Measurements from ENCODE around the gene SYNDIG1L.

SYNDIG1L gene

GRCh38 chr14:74419086-74419485, 6.9 kb downstream of the SYNDIG1L start:
- no peaks in the 10 kb centered on the region for H3K79me2 ChIP-seq
- no peaks in the 10 kb centered on the region for H3K4me1 ChIP-seq
- H3K9me3 ChIP-seq (ENCODE audit: control insufficient read depth, low read length): no peaks in the 10 kb centered on the region
- no peak for TF ChIP-seq CTCF (IDR thresholded peaks at IDR 0.05)
- H3K4me2 ChIP-seq (ENCODE audit: low read length): no peak overlapping the region
- H3K4me3 ChIP-seq (ENCODE audit: low read depth, low read length): no peak overlapping the region
- no peak overlapping the region for H3K27ac ChIP-seq
- H3K36me3 ChIP-seq (ENCODE audit: control insufficient read depth, insufficient read depth, low read length): no peaks in the 10 kb centered on the region
- H3K9ac ChIP-seq: no peak overlapping the region
- no peaks in the 10 kb centered on the region for H3K27me3 ChIP-seq (ENCODE audit: control insufficient read depth, insufficient read depth, low read length)
- no peak overlapping the region for H2AFZ ChIP-seq

GRCh38 chr14:74418031-74418430, 8.0 kb downstream of the SYNDIG1L start:
- Histone ChIP-seq H3K9ac (no peak overlapping the region), H3K79me2 (no peaks in the 10 kb centered on the region), H3K36me3 (ENCODE audit: control insufficient read depth, insufficient read depth, low read length) (no peaks in the 10 kb centered on the region), H3K4me1 (no peaks in the 10 kb centered on the region), H3K27ac (no peak overlapping the region), H2AFZ (no peak overlapping the region), H3K9me3 (ENCODE audit: control insufficient read depth, low read length) (no peaks in the 10 kb centered on the region), H3K4me2 (ENCODE audit: low read length) (no peak overlapping the region), H3K4me3 (ENCODE audit: low read depth, low read length) (no peak overlapping the region), H3K27me3 (ENCODE audit: control insufficient read depth, insufficient read depth, low read length) (no peaks in the 10 kb centered on the region)
- TF ChIP-seq CTCF (IDR thresholded peaks at IDR 0.05): no peak

GRCh38 chr14:74417611-74418010, 8.4 kb downstream of the SYNDIG1L start:
- no peak overlapping the region for H3K9ac ChIP-seq
- H3K36me3 ChIP-seq (ENCODE audit: control insufficient read depth, insufficient read depth, low read length): no peaks in the 10 kb centered on the region
- H3K4me2 ChIP-seq (ENCODE audit: low read length): no peak overlapping the region
- H3K27me3 ChIP-seq (ENCODE audit: control insufficient read depth, insufficient read depth, low read length): no peaks in the 10 kb centered on the region
- H3K4me3 ChIP-seq (ENCODE audit: low read depth, low read length): no peak overlapping the region
- H3K27ac ChIP-seq: no peak overlapping the region
- H3K9me3 ChIP-seq (ENCODE audit: control insufficient read depth, low read length): no peaks in the 10 kb centered on the region
- H3K79me2 ChIP-seq: no peaks in the 10 kb centered on the region
- H2AFZ ChIP-seq: no peak overlapping the region
- TF ChIP-seq CTCF (IDR thresholded peaks at IDR 0.05): no peak
- H3K4me1 ChIP-seq: no peaks in the 10 kb centered on the region

GRCh38 chr14:74417201-74417600, 8.8 kb downstream of the SYNDIG1L start:
- H3K4me2 ChIP-seq (ENCODE audit: low read length): no peak overlapping the region
- H3K79me2 ChIP-seq: no peaks in the 10 kb centered on the region
- no peaks in the 10 kb centered on the region for H3K36me3 ChIP-seq (ENCODE audit: control insufficient read depth, insufficient read depth, low read length)
- H3K4me3 ChIP-seq (ENCODE audit: low read depth, low read length): no peak overlapping the region
- H3K27me3 ChIP-seq (ENCODE audit: control insufficient read depth, insufficient read depth, low read length): no peaks in the 10 kb centered on the region
- H2AFZ ChIP-seq: no peak overlapping the region
- H3K27ac ChIP-seq: no peak overlapping the region
- H3K9ac ChIP-seq: no peak overlapping the region
- no peaks in the 10 kb centered on the region for H3K4me1 ChIP-seq
- no peaks in the 10 kb centered on the region for H3K9me3 ChIP-seq (ENCODE audit: control insufficient read depth, low read length)
- TF ChIP-seq CTCF (IDR thresholded peaks at IDR 0.05): no peak

- Histone ChIP-seq H3K9ac (no peak overlapping the region), H3K4me1 (no peaks in the 10 kb centered on the region), H3K36me3 (ENCODE audit: control insufficient read depth, insufficient read depth, low read length) (no peaks in the 10 kb centered on the region), H3K4me2 (ENCODE audit: low read length) (no peak overlapping the region), H3K4me3 (ENCODE audit: low read depth, low read length) (no peak overlapping the region), H2AFZ (no peak overlapping the region), H3K9me3 (ENCODE audit: control insufficient read depth, low read length) (no peaks in the 10 kb centered on the region), H3K79me2 (no peaks in the 10 kb centered on the region), H3K27me3 (ENCODE audit: control insufficient read depth, insufficient read depth, low read length) (no peaks in the 10 kb centered on the region), H3K27ac (no peak overlapping the region)
- TF ChIP-seq CTCF (IDR thresholded peaks at IDR 0.05): no peak
Observed at GRCh38 chr14:74415115-74415437, 10.9 kb downstream of the SYNDIG1L start.

Data from parathyroid adenoma (tissue), 2 donors.